ENCODE results near the gene AP1M2.
"Not testable (repeated sequence)": the region's sequence is repeated elsewhere in the genome, so short reads cannot be mapped to it uniquely, and the experiment has no call there.

The AP1M2 gene

DNA sequence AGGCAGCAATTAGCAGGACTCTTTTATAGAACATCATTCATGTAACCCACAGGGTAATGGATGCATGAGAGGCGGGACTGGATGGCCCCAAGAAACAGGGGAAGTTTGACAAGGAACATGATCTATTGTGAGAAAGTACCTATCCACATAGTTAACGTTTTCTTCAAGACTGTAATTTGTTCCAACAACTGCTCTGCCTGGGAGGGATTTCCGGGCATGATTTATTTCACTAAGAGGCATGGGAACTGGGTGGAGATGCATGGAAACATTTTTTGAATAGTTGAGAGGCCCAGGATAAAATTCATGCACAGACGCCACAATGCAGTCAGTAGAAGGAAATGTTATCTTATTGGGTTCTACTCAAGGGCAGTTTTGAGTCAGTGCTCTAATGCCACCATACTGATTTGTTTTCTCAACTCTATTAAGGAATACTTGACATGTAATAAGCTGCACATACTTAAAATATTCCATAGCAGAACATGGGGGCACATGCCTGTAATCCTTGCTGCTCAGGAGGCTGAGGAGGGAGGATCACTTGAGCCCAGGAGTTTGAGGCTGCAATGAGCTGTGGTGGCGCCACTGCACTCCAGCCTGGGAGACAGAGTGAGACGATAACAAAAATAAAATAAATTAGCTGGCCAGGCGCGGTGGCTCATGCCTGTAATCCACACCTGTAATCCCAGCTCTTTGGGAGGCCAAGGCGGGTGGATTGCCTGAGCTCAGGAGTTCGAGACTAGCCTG is 53.3 kb downstream of the AP1M2 start:
- DNase-seq = no peak

GRCh38 chr19:10532457-10532856 is 54.7 kb downstream of the AP1M2 start:
- DNase-seq = no peak

GRCh38 chr19:10526887-10527286 is 60.2 kb downstream of the AP1M2 start:
- not testable (repeated sequence) for DNase-seq

GRCh38 chr19:10525636-10526035 is 61.5 kb downstream of the AP1M2 start:
- DNase-seq = no peak

GRCh38 chr19:10523135-10523636 is 63.9 kb downstream of the AP1M2 start:
- DNase-seq = no peak

Data from GOT3 (cell line).